CD4-positive, alpha-beta T cell (primary cell): ENCODE results near the gene RAB27A. TPM values are rescaled to one million over a fixed set of nuclear protein-coding genes. Genes with fewer than 3 reads are reported as not detected.
"Not testable (repeated sequence)": the region's sequence is repeated elsewhere in the genome, so short reads cannot be mapped to it uniquely, and the experiment has no call there.

Experiments
- ATAC-seq: fragments of 200-7000 bp; cut with Tn5 transposase; one replicate; pipeline ENCODE4 v1.10.0; 2022; ENCODE audit warnings: mild to moderate bottlenecking; ENCODE audit not compliant: poor library complexity
- CTCF ChIA-PET: fragments of 350-600 bp; sonication (Branson Sonifier 250); formaldehyde crosslinking; loops from one replicate; lab custom pipeline; 2021; ENCODE audit warnings: antibody characterized with exemption, inconsistent platforms; lab: Charles Lee
- POLR2A ChIA-PET: fragments of 350-600 bp; sonication (Branson Sonifier 250); formaldehyde crosslinking; loops from one replicate; lab custom pipeline; 2021; ENCODE audit warnings: antibody characterized with exemption, inconsistent platforms; lab: Charles Lee
- DNase-seq, 14 experiments: peaks; one replicate each; pipeline ENCODE4 v3.0.0-alpha.2; 2013 to 2020; ENCODE audit warnings: mixed read lengths in 2 of 14
- H3K27ac ChIP-seq, 2 donors: one replicate each; pipeline versions ENCODE4 v1.5.1 to v1.7.0; 2013; ENCODE audit warnings: low read length in 2 of 2, low read depth in 1 of 2, mild to moderate bottlenecking in 1 of 2
- H3K27me3 ChIP-seq, 2 experiments: 1 replicate in 1 of 2; 2 replicates in 1 of 2; pipeline versions ENCODE4 v1.6.1 to v1.7.0; 2013; ENCODE audit warnings: low read length in 2 of 2, control low read depth in 1 of 2, mild to moderate bottlenecking in 1 of 2, moderate library complexity in 1 of 2; ENCODE audit not compliant: insufficient read depth in 2 of 2, control insufficient read depth in 1 of 2
- H3K36me3 ChIP-seq: one replicate; pipeline ENCODE4 v1.6.1; 2013; ENCODE audit warnings: low read length, control low read depth; ENCODE audit not compliant: insufficient read depth
- H3K4me1 ChIP-seq: one replicate; pipeline ENCODE4 v1.6.1; 2013; ENCODE audit warnings: low read length, control low read depth; ENCODE audit not compliant: insufficient read depth
- H3K4me3 ChIP-seq: one replicate; pipeline ENCODE4 v1.5.1; 2013; ENCODE audit warnings: mild to moderate bottlenecking, low read length, moderate library complexity
- H3K9me3 ChIP-seq, 2 experiments: 1 replicate in 1 of 2; 2 replicates in 1 of 2; pipeline versions ENCODE4 v1.6.1 to v1.7.0; 2013; ENCODE audit warnings: low read length in 2 of 2, mild to moderate bottlenecking in 2 of 2, control low read depth in 1 of 2, moderate library complexity in 1 of 2; ENCODE audit not compliant: control insufficient read depth in 1 of 2, insufficient read depth in 1 of 2
- H3K27ac Mint-ChIP-seq: one replicate; pipeline ENCODE4 v1.8.0; 2020; ENCODE audit warnings: mixed read lengths
- H3K27me3 Mint-ChIP-seq: one replicate; pipeline ENCODE4 v1.8.0; 2021; ENCODE audit warnings: mixed read lengths
- H3K36me3 Mint-ChIP-seq: one replicate; pipeline ENCODE4 v1.8.0; 2021; ENCODE audit warnings: low read depth, mixed read lengths
- H3K4me1 Mint-ChIP-seq: one replicate; pipeline ENCODE4 v1.8.0; 2021; ENCODE audit warnings: low read depth, mixed read lengths
- H3K4me3 Mint-ChIP-seq: one replicate; pipeline ENCODE4 v1.8.0; 2020; ENCODE audit warnings: mild to moderate bottlenecking, mixed read lengths
- H3K9me3 Mint-ChIP-seq: one replicate; pipeline ENCODE4 v1.8.0; 2020; ENCODE audit warnings: mixed read lengths
- CTCF ChIP-seq: fragments of 200-600 bp; IDR thresholded peaks from one replicate; pipeline ENCODE4 v1.8.0; 2022; ENCODE audit warnings: antibody characterized with exemption, mild to moderate bottlenecking
- intact Hi-C, 2 experiments: fragments of 100-400 bp; cut with DNase I in 1 of 2; cut with micrococcal nuclease in 1 of 2; formaldehyde crosslinking; loops; one replicate each; pipeline versions ENCODE4 v1.15.1 to v1.9.0; 2023 to 2025; cut with DNase I, micrococcal nuclease
- total RNA-seq, 174 experiments: library from RNA in 2 of 174; stranded (reverse) in 2 of 174; gene quantifications; one replicate each; pipeline ENCODE4 v1.2.3 and lab custom pipeline; 2021 to 2026

The RAB27A gene
- total RNA-seq, 2 experiments from 2014 or later, result 9.0 TPM

- Mint-ChIP-seq H3K27me3 (no peaks in the 10 kb centered on the region), H3K4me3 (peak overlapping the region; percentile 0), H3K36me3 (no peaks in the 10 kb centered on the region), H3K9me3 (no peaks in the 10 kb centered on the region), H3K27ac (peak overlapping the region; percentile 63), H3K4me1 (peaks cover 51% of the 10 kb centered on the region)
- H3K27me3 ChIP-seq, result no peaks in the 10 kb centered on the region
- intact Hi-C loops, result no loop called here
- ChIA-PET CTCF (interaction anchor here (1.2 kb wide), 1 partner anchor 16 kb away, joined by 4 read pairs; no protein-coding TSS in a partner anchor), POLR2A (interaction anchor here (1.2 to 2.3 kb wide), 4 partner anchors 17 to 157 kb away, joined by 3 to 9 read pairs (median 8); partner anchors contain the start of genes CCPG1, PIERCE2 and RSL24D1)
- H3K36me3 ChIP-seq, result no peaks in the 10 kb centered on the region
- H3K9me3 ChIP-seq, result no peaks in the 10 kb centered on the region
- H3K4me1 ChIP-seq, result peaks cover 40% of the 10 kb centered on the region
- peak in 4 of 14 experiments; percentile 13 to 39 (median 32) for DNase-seq
- ATAC-seq, result peak; percentile 58
- no peak overlapping the region for H3K4me3 ChIP-seq
- no peak for TF ChIP-seq CTCF
- H3K27ac ChIP-seq, result peak overlapping the region in 1 of 2 donors; percentile 11
Observed at GRCh38 chr15:55250941-55251340, 38.7 kb downstream of the RAB27A start.

GRCh38 chr15:55250392-55250791, 39.2 kb downstream of the RAB27A start:
- no peak overlapping the region for H3K4me3 Mint-ChIP-seq
- H3K4me1 Mint-ChIP-seq, result peaks cover 45% of the 10 kb centered on the region
- no peaks in the 10 kb centered on the region for H3K36me3 ChIP-seq
- H3K27me3 ChIP-seq, result no peaks in the 10 kb centered on the region
- CTCF ChIA-PET, result interaction anchor here (1.0 to 1.2 kb wide), 2 partner anchors 15 to 17 kb away, joined by 4 read pairs; no protein-coding TSS in a partner anchor
- no peaks in the 10 kb centered on the region for H3K9me3 ChIP-seq
- intact Hi-C loops, result no loop called here
- no peak for TF ChIP-seq CTCF
- POLR2A ChIA-PET, result interaction anchor here (1.2 to 2.3 kb wide), 4 partner anchors 17 to 158 kb away, joined by 3 to 9 read pairs (median 8); partner anchors contain the start of genes CCPG1, PIERCE2 and RSL24D1
- peak overlapping the region; percentile 63 for H3K27ac Mint-ChIP-seq
- no peaks in the 10 kb centered on the region for H3K9me3 Mint-ChIP-seq
- H3K36me3 Mint-ChIP-seq, result no peaks in the 10 kb centered on the region
- peaks cover 34% of the 10 kb centered on the region for H3K4me1 ChIP-seq
- H3K4me3 ChIP-seq, result no peak overlapping the region
- H3K27me3 Mint-ChIP-seq, result no peaks in the 10 kb centered on the region
- DNase-seq (peak in 2 of 14 experiments; percentile 34 to 54), ATAC-seq (no peak)
- H3K27ac ChIP-seq, result peak overlapping the region in 1 of 2 donors; percentile 11

GRCh38 chr15:55249885-55250284, 39.7 kb downstream of the RAB27A start:
- H3K4me3 Mint-ChIP-seq, DNase-seq, H3K36me3 ChIP-seq, H3K27ac ChIP-seq, H3K4me3 ChIP-seq, H3K27me3 ChIP-seq, H3K36me3 Mint-ChIP-seq, H3K27ac Mint-ChIP-seq, ATAC-seq, H3K27me3 Mint-ChIP-seq, intact Hi-C loops, H3K9me3 ChIP-seq, H3K9me3 Mint-ChIP-seq: not testable (repeated sequence)
- CTCF ChIA-PET, result interaction anchor here (1.0 kb wide), 1 partner anchor 15 kb away, joined by 4 read pairs; no protein-coding TSS in a partner anchor
- peaks cover 29% of the 10 kb centered on the region for H3K4me1 ChIP-seq
- peaks cover 44% of the 10 kb centered on the region for H3K4me1 Mint-ChIP-seq
- POLR2A ChIA-PET, result interaction anchor here (1.4 to 2.3 kb wide), 3 partner anchors 18 to 53 kb away, joined by 7 to 9 read pairs (median 8); partner anchors contain the start of gene RSL24D1
